Kidney epithelial cell (primary cell): ENCODE data around the gene GLRA3. TPM values are rescaled to one million over a fixed set of nuclear protein-coding genes. Genes with fewer than 3 reads are reported as not detected.
"Not testable (repeated sequence)": the region's sequence is repeated elsewhere in the genome, so short reads cannot be mapped to it uniquely, and the experiment has no call there.

Experiments
- DNase-seq: peaks from one replicate; pipeline ENCODE4 v3.0.0-alpha.2; 2010; ENCODE audit warnings: low read depth
- H3K27me3 ChIP-seq: 2 replicates; pipeline ENCODE4 v1.6.0; 2011; ENCODE audit warnings: low read length; ENCODE audit not compliant: control insufficient read depth, insufficient read depth
- H3K36me3 ChIP-seq: 2 replicates; pipeline ENCODE4 v1.5.1; 2011; ENCODE audit warnings: low read length; ENCODE audit not compliant: control insufficient read depth, insufficient read depth
- H3K4me3 ChIP-seq: 2 replicates; pipeline ENCODE4 v1.5.1; 2011; ENCODE audit warnings: low read depth, mild to moderate bottlenecking, control low read depth, low read length
- total RNA-seq: library from RNA; depleted of rRNA; stranded (reverse); fragments of >200 nt; gene quantifications from 2 replicates; pipeline ENCODE4 v1.2.3, GENCODE V29; 2015
- TF ChIP-seq, protein P1 (sequence below): IDR thresholded peaks from 2 replicates; pipeline ENCODE4 v1.5.1; 2011; ENCODE audit warnings: mild to moderate bottlenecking, moderate library complexity, low read length, control low read depth, inconsistent platforms; ENCODE audit not compliant: insufficient read depth, poor library complexity, severe bottlenecking

GLRA3 gene
- not detected in 2 replicates for total RNA-seq

DNA sequence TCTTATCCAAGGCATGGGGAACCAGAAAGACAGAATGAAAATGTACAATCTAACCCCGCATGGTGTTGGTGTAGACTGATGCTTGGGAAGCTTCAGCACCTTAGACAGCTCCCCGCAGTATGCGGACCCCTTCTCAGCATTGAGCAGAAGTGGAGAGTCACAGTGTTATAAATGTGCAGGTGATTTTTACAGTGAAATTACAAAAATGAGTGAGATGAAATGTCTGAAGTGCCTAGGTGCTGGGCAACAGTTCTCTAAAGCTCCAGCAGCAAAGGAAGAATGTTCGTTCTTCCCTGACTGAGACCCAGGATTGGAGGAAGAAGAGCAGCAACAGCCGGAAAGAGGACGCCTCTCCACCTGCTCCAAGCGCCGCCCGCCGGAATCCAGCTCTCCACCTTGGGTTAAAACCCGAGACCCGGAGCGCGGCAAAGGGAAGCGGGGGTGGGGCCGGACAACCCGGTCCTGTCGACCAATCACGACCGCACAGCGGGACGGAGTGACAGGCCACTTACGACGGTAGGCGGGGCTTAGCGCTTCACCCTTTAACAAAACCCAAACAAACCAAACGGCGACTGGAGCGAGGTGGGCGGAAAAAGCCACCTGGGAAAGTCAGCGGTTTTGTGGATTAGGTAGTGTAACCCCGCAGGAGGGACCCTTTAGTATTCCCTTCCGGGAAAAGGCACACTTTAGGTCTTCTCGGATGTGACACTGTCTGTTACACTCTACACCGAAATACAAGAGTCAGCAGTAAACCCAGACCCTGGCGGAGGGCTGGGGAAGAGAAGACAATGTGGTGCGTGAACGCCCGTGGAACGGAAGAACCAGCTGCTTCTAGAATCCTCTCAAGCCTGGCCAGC, at the start of gene GLRA3:
Gene GLRA3 (minus strand): TSS at position 403 of the 857 bp plus-strand sequence. CDS start 436 bp downstream, outside the sequence.
- Histone ChIP-seq H3K27me3 (no peaks in the 10 kb centered on the region), H3K4me3 (peak within 1 kb of the TSS; percentile 40), H3K36me3 (no peaks in the 10 kb centered on the region)
- DNase-seq: peak; percentile 23
- TF ChIP-seq, protein P1, sequence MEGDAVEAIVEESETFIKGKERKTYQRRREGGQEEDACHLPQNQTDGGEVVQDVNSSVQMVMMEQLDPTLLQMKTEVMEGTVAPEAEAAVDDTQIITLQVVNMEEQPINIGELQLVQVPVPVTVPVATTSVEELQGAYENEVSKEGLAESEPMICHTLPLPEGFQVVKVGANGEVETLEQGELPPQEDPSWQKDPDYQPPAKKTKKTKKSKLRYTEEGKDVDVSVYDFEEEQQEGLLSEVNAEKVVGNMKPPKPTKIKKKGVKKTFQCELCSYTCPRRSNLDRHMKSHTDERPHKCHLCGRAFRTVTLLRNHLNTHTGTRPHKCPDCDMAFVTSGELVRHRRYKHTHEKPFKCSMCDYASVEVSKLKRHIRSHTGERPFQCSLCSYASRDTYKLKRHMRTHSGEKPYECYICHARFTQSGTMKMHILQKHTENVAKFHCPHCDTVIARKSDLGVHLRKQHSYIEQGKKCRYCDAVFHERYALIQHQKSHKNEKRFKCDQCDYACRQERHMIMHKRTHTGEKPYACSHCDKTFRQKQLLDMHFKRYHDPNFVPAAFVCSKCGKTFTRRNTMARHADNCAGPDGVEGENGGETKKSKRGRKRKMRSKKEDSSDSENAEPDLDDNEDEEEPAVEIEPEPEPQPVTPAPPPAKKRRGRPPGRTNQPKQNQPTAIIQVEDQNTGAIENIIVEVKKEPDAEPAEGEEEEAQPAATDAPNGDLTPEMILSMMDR: no peak

GRCh38 chr4:174874898-174875297, 45.9 kb upstream of the GLRA3 start:
- no peaks in the 10 kb centered on the region for H3K36me3 ChIP-seq
- no peaks in the 10 kb centered on the region for H3K27me3 ChIP-seq
- no peak for DNase-seq
- TF ChIP-seq, protein P1: no peak
- H3K4me3 ChIP-seq: no peak overlapping the region

GRCh38 chr4:174873931-174874330, 44.9 kb upstream of the GLRA3 start:
- Histone ChIP-seq H3K4me3 (no peak overlapping the region), H3K36me3 (no peaks in the 10 kb centered on the region), H3K27me3 (no peaks in the 10 kb centered on the region)
- DNase-seq: no peak
- TF ChIP-seq, protein P1: peak; percentile 20

DNA sequence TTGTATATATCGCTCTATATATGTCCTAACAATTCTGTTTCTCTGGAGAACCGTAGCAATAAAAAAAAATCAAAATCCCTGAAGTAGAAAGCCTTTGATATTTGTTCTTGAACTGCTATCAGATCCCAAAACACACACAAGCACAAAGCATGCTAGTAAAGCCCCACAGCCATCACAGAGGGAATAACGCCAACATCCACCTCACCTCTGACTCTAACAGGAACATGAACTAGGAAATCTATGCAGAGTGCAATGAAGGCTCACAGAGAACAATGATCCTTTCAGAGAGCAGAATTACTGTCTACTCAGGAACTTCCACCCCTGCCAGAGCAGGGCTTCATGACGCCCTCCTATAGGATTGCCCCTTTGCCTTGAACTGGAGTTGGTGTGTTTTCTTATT, 44.1 kb upstream of the GLRA3 start:
- not testable (repeated sequence) for DNase-seq, H3K36me3 ChIP-seq, H3K27me3 ChIP-seq, H3K4me3 ChIP-seq

- Histone ChIP-seq H3K36me3 (no peaks in the 10 kb centered on the region), H3K4me3 (no peak overlapping the region), H3K27me3 (no peaks in the 10 kb centered on the region)
- TF ChIP-seq, protein P1: no peak
- no peak for DNase-seq
These were observed 42.4 kb upstream of the GLRA3 start for GRCh38 chr4:174871407-174871806.

GRCh38 chr4:174870311-174870710, 41.3 kb upstream of the GLRA3 start:
- TF ChIP-seq, protein P1: no peak
- H3K36me3 ChIP-seq: no peaks in the 10 kb centered on the region
- DNase-seq: no peak
- no peak overlapping the region for H3K4me3 ChIP-seq
- H3K27me3 ChIP-seq: no peaks in the 10 kb centered on the region
